ENCODE results near the gene FKBP1B. TPM values are rescaled to one million over a fixed set of nuclear protein-coding genes. Genes with fewer than 3 reads are reported as not detected.
"Not testable (repeated sequence)": the region's sequence is repeated elsewhere in the genome, so short reads cannot be mapped to it uniquely, and the experiment has no call there.

Gene FKBP1B
- total RNA-seq, 4 donors from 2014 or later: 6.0 to 27.3 (median 8.4) TPM

DNA sequence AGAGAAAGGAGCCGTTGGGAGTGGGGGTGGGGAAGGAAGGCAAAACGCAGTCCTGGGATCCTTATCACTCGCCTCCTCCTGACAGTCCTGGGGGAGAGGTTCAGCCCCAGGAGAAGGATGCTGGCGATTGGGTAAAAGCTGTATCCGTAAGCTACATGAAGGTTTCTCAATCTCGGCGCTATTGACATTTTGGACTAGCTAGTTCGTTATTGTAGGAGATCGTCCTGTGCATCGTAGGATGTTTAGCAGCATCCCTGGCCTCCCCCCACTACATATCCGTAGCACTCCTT, 35.6 kb downstream of the FKBP1B start:
- peak overlapping the region; percentile 92 to 96 (median 93) for H3K27ac ChIP-seq
- H3K4me3 ChIP-seq: peak overlapping the region; percentile 42 to 63 (median 53)
- peaks cover 8 to 27% (median 15%) of the 10 kb centered on the region in 4 donors for H3K4me1 ChIP-seq
- 19 to 46% methylated on average over 10 to 11 of the region's 11 CpGs for WGBS, 2 donors (ENCODE audit: low coverage in 1 of 2)
- no peaks in the 10 kb centered on the region for H3K27me3 ChIP-seq
- H3K9me3 ChIP-seq: no peaks in the 10 kb centered on the region
- H3K36me3 ChIP-seq: peaks cover 0 to 8% (median 0%) of the 10 kb centered on the region in 4 donors
- in situ Hi-C loops (cut with MboI; ENCODE audit: low pct_ligation_motif_present in 1 of 4, low pct_unique_long_range_greater_than_20kb in 1 of 4, low sequenced_read_pairs in 3 of 4) (no loop called here), intact Hi-C loops (cut with DNase I; ENCODE audit: low total_unique reads) (no loop called here)
- DNase-seq: peak; percentile 62
- no peak for TF ChIP-seq POLR2A (IDR thresholded peaks at IDR 0.05)
- no peak for TF ChIP-seq EP300 (IDR thresholded peaks at IDR 0.05; ENCODE audit: low read depth)
- no peak for TF ChIP-seq POLR2AphosphoS5 (IDR thresholded peaks at IDR 0.05)

- no peaks in the 10 kb centered on the region for H3K9me3 ChIP-seq
- no peak overlapping the region for H3K4me3 ChIP-seq
- DNase-seq: no peak
- H3K36me3 ChIP-seq: peaks cover 0 to 8% (median 0%) of the 10 kb centered on the region in 4 donors
- intact Hi-C loops (cut with DNase I; ENCODE audit: low total_unique reads): no loop called here
- peaks cover 8 to 27% (median 15%) of the 10 kb centered on the region in 4 donors for H3K4me1 ChIP-seq
- TF ChIP-seq POLR2AphosphoS5 (IDR thresholded peaks at IDR 0.05) (no peak), POLR2A (IDR thresholded peaks at IDR 0.05) (no peak), EP300 (IDR thresholded peaks at IDR 0.05; ENCODE audit: low read depth) (no peak)
- TF ChIP-seq, protein P1, sequence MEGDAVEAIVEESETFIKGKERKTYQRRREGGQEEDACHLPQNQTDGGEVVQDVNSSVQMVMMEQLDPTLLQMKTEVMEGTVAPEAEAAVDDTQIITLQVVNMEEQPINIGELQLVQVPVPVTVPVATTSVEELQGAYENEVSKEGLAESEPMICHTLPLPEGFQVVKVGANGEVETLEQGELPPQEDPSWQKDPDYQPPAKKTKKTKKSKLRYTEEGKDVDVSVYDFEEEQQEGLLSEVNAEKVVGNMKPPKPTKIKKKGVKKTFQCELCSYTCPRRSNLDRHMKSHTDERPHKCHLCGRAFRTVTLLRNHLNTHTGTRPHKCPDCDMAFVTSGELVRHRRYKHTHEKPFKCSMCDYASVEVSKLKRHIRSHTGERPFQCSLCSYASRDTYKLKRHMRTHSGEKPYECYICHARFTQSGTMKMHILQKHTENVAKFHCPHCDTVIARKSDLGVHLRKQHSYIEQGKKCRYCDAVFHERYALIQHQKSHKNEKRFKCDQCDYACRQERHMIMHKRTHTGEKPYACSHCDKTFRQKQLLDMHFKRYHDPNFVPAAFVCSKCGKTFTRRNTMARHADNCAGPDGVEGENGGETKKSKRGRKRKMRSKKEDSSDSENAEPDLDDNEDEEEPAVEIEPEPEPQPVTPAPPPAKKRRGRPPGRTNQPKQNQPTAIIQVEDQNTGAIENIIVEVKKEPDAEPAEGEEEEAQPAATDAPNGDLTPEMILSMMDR (IDR thresholded peaks at IDR 0.05): no peak
- 57 to 88% methylated on average over 1 of the region's 1 CpG for WGBS, 2 donors (ENCODE audit: low coverage in 1 of 2)
- H3K27me3 ChIP-seq: no peaks in the 10 kb centered on the region
- H3K27ac ChIP-seq: no peak overlapping the region
- in situ Hi-C loops (cut with MboI; ENCODE audit: low pct_ligation_motif_present in 1 of 4, low pct_unique_long_range_greater_than_20kb in 1 of 4, low sequenced_read_pairs in 3 of 4): no loop called here
Observed at GRCh38 chr2:24086241-24086640, 36.7 kb downstream of the FKBP1B start.

GRCh38 chr2:24087032-24087431, 37.5 kb downstream of the FKBP1B start:
- no peak for DNase-seq
- Histone ChIP-seq H3K4me3 (no peak overlapping the region), H3K27ac (no peak overlapping the region), H3K9me3 (no peaks in the 10 kb centered on the region), H3K4me1 (peaks cover 8 to 25% (median 15%) of the 10 kb centered on the region in 4 donors), H3K27me3 (no peaks in the 10 kb centered on the region), H3K36me3 (peaks cover 0 to 4% (median 0%) of the 10 kb centered on the region in 4 donors)
- WGBS, 2 donors (ENCODE audit: low coverage in 1 of 2): 77 to 81% methylated on average over 3 of the region's 3 CpGs
- intact Hi-C loops (cut with DNase I; ENCODE audit: low total_unique reads) (no loop called here), in situ Hi-C loops (cut with MboI; ENCODE audit: low pct_ligation_motif_present in 1 of 4, low pct_unique_long_range_greater_than_20kb in 1 of 4, low sequenced_read_pairs in 3 of 4) (no loop called here)
- no peak for TF ChIP-seq EP300 (IDR thresholded peaks at IDR 0.05; ENCODE audit: low read depth)
- TF ChIP-seq POLR2A (IDR thresholded peaks at IDR 0.05): no peak
- TF ChIP-seq POLR2AphosphoS5 (IDR thresholded peaks at IDR 0.05): no peak
- TF ChIP-seq, protein P1 (IDR thresholded peaks at IDR 0.05): no peak

GRCh38 chr2:24088821-24089359, 39.3 kb downstream of the FKBP1B start:
- WGBS, 2 donors (ENCODE audit: low coverage in 1 of 2): 83 to 94% methylated on average over 2 of the region's 2 CpGs
- Histone ChIP-seq H3K36me3 (no peaks in the 10 kb centered on the region), H3K27ac (no peak overlapping the region), H3K4me1 (peaks cover 0 to 7% (median 5%) of the 10 kb centered on the region in 4 donors), H3K4me3 (no peak overlapping the region), H3K27me3 (no peaks in the 10 kb centered on the region), H3K9me3 (no peaks in the 10 kb centered on the region)
- no peak for TF ChIP-seq POLR2A (IDR thresholded peaks at IDR 0.05)
- DNase-seq: no peak
- intact Hi-C loops (cut with DNase I; ENCODE audit: low total_unique reads) (no loop called here), in situ Hi-C loops (cut with MboI; ENCODE audit: low pct_ligation_motif_present in 1 of 4, low pct_unique_long_range_greater_than_20kb in 1 of 4, low sequenced_read_pairs in 3 of 4) (no loop called here)

DNA sequence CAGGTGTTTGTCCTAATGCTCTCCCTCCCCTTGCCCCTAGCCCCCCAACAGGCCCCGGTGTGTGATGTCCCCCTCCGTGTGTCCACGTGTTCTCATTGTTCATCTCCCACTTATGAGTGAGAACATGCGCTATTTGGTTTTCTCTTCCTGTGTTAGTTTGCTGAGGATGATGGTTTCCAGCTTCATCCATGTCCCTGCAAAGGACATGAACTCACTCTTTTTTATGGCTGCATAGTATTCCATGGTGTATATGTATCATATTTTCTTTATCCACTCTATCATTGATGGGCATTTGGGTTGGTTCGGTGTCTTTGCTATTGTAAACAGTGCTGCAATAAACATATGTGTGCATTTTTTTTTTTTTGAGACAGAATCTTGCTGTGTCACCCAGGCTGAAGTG, 43.7 kb downstream of the FKBP1B start:
- in situ Hi-C loops (cut with MboI; ENCODE audit: low pct_ligation_motif_present in 1 of 4, low pct_unique_long_range_greater_than_20kb in 1 of 4, low sequenced_read_pairs in 3 of 4): not testable (repeated sequence)

DNA sequence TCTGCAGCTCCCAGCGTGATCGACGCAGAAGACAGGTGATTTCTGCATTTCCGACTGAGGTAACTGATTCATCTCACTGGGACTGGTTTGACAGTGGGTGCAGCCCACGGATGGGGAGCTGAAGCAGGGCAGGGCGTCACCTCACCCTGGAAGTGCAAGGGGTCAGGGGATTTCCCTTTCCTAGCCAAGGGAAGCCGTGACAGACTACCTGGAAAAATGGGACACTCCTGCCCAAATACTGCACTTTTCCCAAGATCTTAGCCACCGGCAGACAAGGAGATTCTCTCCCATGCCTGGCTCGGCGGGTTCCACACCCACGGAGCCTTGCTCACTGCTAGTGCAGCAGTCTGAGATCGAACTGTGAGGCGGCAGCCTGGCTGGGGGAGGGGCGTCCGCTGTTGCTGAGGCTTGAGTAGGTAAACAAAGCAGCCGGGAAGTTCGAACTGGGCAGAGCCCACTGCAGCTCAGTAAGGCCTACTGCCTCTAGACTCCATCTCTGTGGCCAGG, 45.7 kb downstream of the FKBP1B start:
- H3K36me3 ChIP-seq; H3K4me3 ChIP-seq; DNase-seq; H3K4me1 ChIP-seq; H3K9me3 ChIP-seq; H3K27ac ChIP-seq; H3K27me3 ChIP-seq; in situ Hi-C loops (cut with MboI; ENCODE audit: low pct_ligation_motif_present in 1 of 4, low pct_unique_long_range_greater_than_20kb in 1 of 4, low sequenced_read_pairs in 3 of 4); intact Hi-C loops (cut with DNase I; ENCODE audit: low total_unique reads): not testable (repeated sequence)
- WGBS, 2 donors (ENCODE audit: low coverage in 1 of 2): 91% methylated on average over 17 of the region's 17 CpGs; no CpG with 5 or more reads in 1 of the 2 donors

More for the DNA sequence above, 43.7 kb downstream of the FKBP1B start:
- 94 to 100% methylated on average over 3 to 5 of the region's 5 CpGs for WGBS, 2 donors (ENCODE audit: low coverage in 1 of 2)
- H3K27ac ChIP-seq; H3K27me3 ChIP-seq; intact Hi-C loops (cut with DNase I; ENCODE audit: low total_unique reads); H3K4me1 ChIP-seq; H3K9me3 ChIP-seq; DNase-seq; H3K36me3 ChIP-seq; H3K4me3 ChIP-seq: not testable (repeated sequence)

DNA sequence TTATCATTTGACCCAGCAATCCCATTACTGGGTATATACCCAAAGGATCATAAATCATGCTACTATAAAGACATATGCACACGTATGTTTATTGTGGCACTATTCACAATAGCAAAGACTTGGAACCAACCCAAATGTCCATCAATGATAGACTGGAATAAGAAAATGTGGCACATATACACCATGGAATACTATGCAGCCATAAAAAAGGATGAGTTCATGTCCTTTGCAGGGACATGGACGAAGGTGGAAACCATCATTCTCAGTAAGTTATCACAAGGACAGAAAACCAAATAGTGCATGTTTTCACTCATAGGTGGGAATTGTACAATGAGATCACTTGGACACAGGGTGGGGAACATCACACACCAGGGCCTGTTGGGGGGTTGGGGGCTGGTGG, 51.2 kb downstream of the FKBP1B start:
- H3K27ac ChIP-seq; H3K36me3 ChIP-seq; intact Hi-C loops (cut with DNase I; ENCODE audit: low total_unique reads); H3K9me3 ChIP-seq; H3K4me1 ChIP-seq; in situ Hi-C loops (cut with MboI; ENCODE audit: low pct_ligation_motif_present in 1 of 4, low pct_unique_long_range_greater_than_20kb in 1 of 4, low sequenced_read_pairs in 3 of 4); H3K27me3 ChIP-seq; H3K4me3 ChIP-seq; DNase-seq: not testable (repeated sequence)
- WGBS, 2 donors (ENCODE audit: low coverage in 1 of 2): 74 to 83% methylated on average over 2 of the region's 2 CpGs
